HG03571 (cell line): ENCODE data around the gene WDR7.

ENCODE experiments used
- ATAC-seq: cut with Tn5 transposase; IDR thresholded peaks from one replicate; pipeline ENCODE4 v1.9.1; 2021; ENCODE audit not compliant: unreplicated experiment

Gene WDR7

GRCh38 chr18:56721031-56721430, 69.9 kb downstream of the WDR7 start:
- no peak for ATAC-seq

GRCh38 chr18:56721491-56721890, 70.3 kb downstream of the WDR7 start:
- ATAC-seq = no peak

- ATAC-seq = no peak
Measured at GRCh38 chr18:56722518-56722917, 71.4 kb downstream of the WDR7 start.

GRCh38 chr18:56723068-56723467, 71.9 kb downstream of the WDR7 start:
- no peak for ATAC-seq

- no peak for ATAC-seq
Measured at GRCh38 chr18:56723706-56724105, 72.5 kb downstream of the WDR7 start.

- ATAC-seq = no peak
Measured at GRCh38 chr18:56726906-56727305, 75.7 kb downstream of the WDR7 start.

- no peak for ATAC-seq
Measured at GRCh38 chr18:56727399-56727798, 76.2 kb downstream of the WDR7 start.

GRCh38 chr18:56728741-56729140, 77.6 kb downstream of the WDR7 start:
- no peak for ATAC-seq

GRCh38 chr18:56738184-56738583, 87.0 kb downstream of the WDR7 start:
- ATAC-seq = no peak

- ATAC-seq = no peak
Measured at GRCh38 chr18:56739731-56740130, 88.6 kb downstream of the WDR7 start.

GRCh38 chr18:56740645-56741044, 89.5 kb downstream of the WDR7 start:
- no peak for ATAC-seq

- ATAC-seq = no peak
Measured at GRCh38 chr18:56741685-56742084, 90.5 kb downstream of the WDR7 start.

- no peak for ATAC-seq
Measured at GRCh38 chr18:56743115-56743514, 92.0 kb downstream of the WDR7 start.

- peak; percentile 64 for ATAC-seq
Measured at GRCh38 chr18:56747032-56747658, 96.0 kb downstream of the WDR7 start.

- no peak for ATAC-seq
Measured at GRCh38 chr18:56747857-56748256, 96.7 kb downstream of the WDR7 start.

GRCh38 chr18:56748698-56749268, 97.6 kb downstream of the WDR7 start:
- no peak for ATAC-seq

- no peak for ATAC-seq
Measured at GRCh38 chr18:56756966-56757365, 105.8 kb downstream of the WDR7 start.

- no peak for ATAC-seq
Measured at GRCh38 chr18:56770097-56770496, 118.9 kb downstream of the WDR7 start.

- no peak for ATAC-seq
Measured at GRCh38 chr18:56770873-56771272, 119.7 kb downstream of the WDR7 start.

GRCh38 chr18:56775701-56776100, 124.5 kb downstream of the WDR7 start:
- no peak for ATAC-seq

GRCh38 chr18:56787390-56787789, 136.2 kb downstream of the WDR7 start:
- no peak for ATAC-seq

GRCh38 chr18:56789004-56789888, 138.1 kb downstream of the WDR7 start:
- ATAC-seq = no peak
